Gastrocnemius medialis (tissue), 4 donors: ENCODE measurements around the gene EFHD1. TPM values are rescaled to one million over a fixed set of nuclear protein-coding genes. Genes with fewer than 3 reads are reported as not detected.

ENCODE experiments used
- ATAC-seq, 2 donors: fragments of 150-250 bp; one replicate each; pipeline ENCODE4 v1.9.1; 2016
- DNase-seq, 2 donors: peaks; one replicate each; pipeline ENCODE4 v3.0.0-alpha.2; 2019
- H3K27ac ChIP-seq, 4 donors: fragments of 200-600 bp; sonication (generic); 1 replicate in 1 of 4; 2 replicates in 3 of 4; pipeline ENCODE4 v1.5.1; 2016 to 2018; ENCODE audit warnings: mild to moderate bottlenecking in 2 of 4, moderate library complexity in 1 of 4
- H3K27me3 ChIP-seq, 3 donors: fragments of 200-600 bp; sonication (generic) in 2 of 3; 1 replicate in 1 of 3; 2 replicates in 2 of 3; pipeline versions ENCODE4 v1.5.1 to v1.6.0; 2016 to 2019; ENCODE audit warnings: mild to moderate bottlenecking in 1 of 3, moderate library complexity in 1 of 3
- H3K36me3 ChIP-seq, 2 donors: fragments of 200-600 bp; sonication (generic) in 1 of 2; one replicate each; pipeline ENCODE4 v1.5.1; 2017 to 2018
- H3K4me1 ChIP-seq, 2 donors: fragments of 200-600 bp; sonication (generic) in 1 of 2; one replicate each; pipeline ENCODE4 v1.5.1; 2016 to 2017; ENCODE audit warnings: mild to moderate bottlenecking in 2 of 2
- H3K4me3 ChIP-seq, 4 donors: fragments of 200-600 bp; sonication (generic) in 3 of 4; 1 replicate in 1 of 4; 2 replicates in 3 of 4; pipeline ENCODE4 v1.5.1; 2016 to 2019; ENCODE audit warnings: mild to moderate bottlenecking in 2 of 4
- H3K9me3 ChIP-seq, 3 donors: fragments of 200-600 bp; sonication (generic) in 2 of 3; 1 replicate in 1 of 3; 2 replicates in 2 of 3; pipeline ENCODE4 v1.5.1; 2016 to 2019
- CTCF ChIP-seq, 5 experiments: fragments of 450-650 bp in 3 of 5; fragments of 200-600 bp in 2 of 5; sonication (generic) in 2 of 5; IDR thresholded peaks in 4 of 5; conservative IDR thresholded peaks in 1 of 5; 1 replicate in 4 of 5; 2 replicates in 1 of 5; pipeline ENCODE4 v1.5.1; 2016 to 2019; ENCODE audit warnings: antibody characterized with exemption in 5 of 5, mild to moderate bottlenecking in 3 of 5, moderate library complexity in 3 of 5
- POLR2A ChIP-seq, 2 donors: fragments of 450-650 bp; IDR thresholded peaks; one replicate each; pipeline ENCODE4 v1.6.1; 2017; ENCODE audit warnings: antibody characterized with exemption in 2 of 2, mild to moderate bottlenecking in 2 of 2, moderate library complexity in 2 of 2
- in situ Hi-C, 4 donors: fragments of 200-750 bp; cut with MboI; loops; one replicate each; pipeline versions ENCODE4 v1.15.0 to v1.8.0; 2017; ENCODE audit warnings: low sequenced_read_pairs in 4 of 4
- intact Hi-C: fragments of 100-400 bp; cut with DNase I; formaldehyde crosslinking; loops from one replicate; pipeline ENCODE4 v1.15.1; 2023; ENCODE audit warnings: low total_unique reads
- total RNA-seq, 4 donors: library from RNA; depleted of rRNA; stranded (reverse); fragments of >200 nt; gene quantifications; one replicate each; pipeline versions ENCODE4 v1.1.0 to v1.2.3, GENCODE V29; 2016

EFHD1 gene
- total RNA-seq, 4 donors from 2014 or later = 13.4 to 29.0 (median 13.9) TPM

GRCh38 chr2:232693344-232693743 is 59.9 kb downstream of the EFHD1 start:
- no peak for TF ChIP-seq CTCF (IDR thresholded peaks at IDR 0.05 in 4 of 5, conservative IDR thresholded peaks at IDR 0.05 in 1 of 5)
- TF ChIP-seq POLR2A (IDR thresholded peaks at IDR 0.05) = no peak
- no peak overlapping the region for H3K27ac ChIP-seq
- H3K9me3 ChIP-seq = no peaks in the 10 kb centered on the region
- in situ Hi-C loops (no loop called here), intact Hi-C loops (no loop called here)
- H3K27me3 ChIP-seq = no peaks in the 10 kb centered on the region
- H3K36me3 ChIP-seq = no peaks in the 10 kb centered on the region
- ATAC-seq = no peak
- no peak overlapping the region for H3K4me3 ChIP-seq
- no peak for DNase-seq
- H3K4me1 ChIP-seq = peaks cover 7 to 18% of the 10 kb centered on the region in 2 donors

- no peaks in the 10 kb centered on the region for H3K9me3 ChIP-seq
- H3K4me1 ChIP-seq = peaks cover 39% of the 10 kb centered on the region in 2 donors
- no peaks in the 10 kb centered on the region for H3K36me3 ChIP-seq
- H3K27ac ChIP-seq = peak overlapping the region; percentile 98 to 100 (median 99)
- in situ Hi-C loops = no loop called here
- intact Hi-C loops = loop anchor here (1.0 to 5.0 kb wide), 5 partner anchors 28 to 1229 kb away; partner anchors contain the start of genes ATG16L1 and PDE6D
- no peak for DNase-seq
- peak; percentile 5 to 18 for ATAC-seq
- H3K4me3 ChIP-seq = peak overlapping the region; percentile 81 to 99 (median 94)
- no peaks in the 10 kb centered on the region for H3K27me3 ChIP-seq
- no peak for TF ChIP-seq POLR2A (IDR thresholded peaks at IDR 0.05)
- TF ChIP-seq CTCF (IDR thresholded peaks at IDR 0.05 in 4 of 5, conservative IDR thresholded peaks at IDR 0.05 in 1 of 5) = no peak
Measured at GRCh38 chr2:232696609-232697058, 63.2 kb downstream of the EFHD1 start.

- peak within 1 kb of the TSS; percentile 81 to 99 (median 94) for H3K4me3 ChIP-seq
- TF ChIP-seq POLR2A (IDR thresholded peaks at IDR 0.05) (peak; percentile 63 to 77), CTCF (IDR thresholded peaks at IDR 0.05 in 4 of 5, conservative IDR thresholded peaks at IDR 0.05 in 1 of 5) (peak in 3 of 5 experiments; percentile 9 to 41 (median 10))
- no peaks in the 10 kb centered on the region for H3K36me3 ChIP-seq
- DNase-seq (peak; percentile 97 to 98), ATAC-seq (peak; percentile 93 to 95)
- no peaks in the 10 kb centered on the region for H3K27me3 ChIP-seq
- intact Hi-C loops (loop anchor here (1.0 to 5.0 kb wide), 5 partner anchors 28 to 1230 kb away; partner anchors contain the start of genes ATG16L1 and PDE6D), in situ Hi-C loops (no loop called here)
- peak within 1 kb of the TSS; percentile 98 to 100 (median 99) for H3K27ac ChIP-seq
- H3K9me3 ChIP-seq = no peaks in the 10 kb centered on the region
- peaks cover 39 to 41% of the 10 kb centered on the region in 2 donors for H3K4me1 ChIP-seq
Measured at GRCh38 chr2:232697059-232697806, 63.8 kb downstream of the EFHD1 start, which contains the start of gene GIGYF2. Gene GIGYF2 (plus strand): TSS chr2:232697331. CDS start chr2:232735198, 37,867 bp downstream.

GRCh38 chr2:232697807-232698110 is 64.4 kb downstream of the EFHD1 start:
- intact Hi-C loops = loop anchor here (1.0 to 5.0 kb wide), 5 partner anchors 29 to 1230 kb away; partner anchors contain the start of genes ATG16L1 and PDE6D
- no peak for DNase-seq
- Histone ChIP-seq H3K36me3 (no peaks in the 10 kb centered on the region), H3K27ac (peak overlapping the region; percentile 98 to 100 (median 99)), H3K4me1 (peaks cover 41 to 42% of the 10 kb centered on the region in 2 donors), H3K9me3 (no peaks in the 10 kb centered on the region), H3K4me3 (peak overlapping the region; percentile 81 to 99 (median 94)), H3K27me3 (no peaks in the 10 kb centered on the region)
- peak in 1 of 2 donors; percentile 30 for ATAC-seq
- TF ChIP-seq POLR2A (IDR thresholded peaks at IDR 0.05) (no peak), CTCF (IDR thresholded peaks at IDR 0.05 in 4 of 5, conservative IDR thresholded peaks at IDR 0.05 in 1 of 5) (no peak)
- in situ Hi-C loops = no loop called here
